NCI-H1105 treated with DMSO at 0.1 percent for 48 hours (cell line): Measurements from ENCODE around the gene CHST11.

ENCODE experiments used
- DNase-seq: peaks from one replicate; lab custom pipeline; 2025; lab: John Stamatoyannopoulos, UW

Gene CHST11

GRCh38 chr12:104482748-104483147 lies 26.0 kb downstream of the CHST11 start:
- no peak for DNase-seq

GRCh38 chr12:104484079-104484478 lies 27.3 kb downstream of the CHST11 start:
- no peak for DNase-seq

- DNase-seq, result no peak
Observed at GRCh38 chr12:104485651-104486362, 29.1 kb downstream of the CHST11 start.

- no peak for DNase-seq
Observed at GRCh38 chr12:104486363-104486750, 29.6 kb downstream of the CHST11 start.

GRCh38 chr12:104486943-104487819 lies 30.4 kb downstream of the CHST11 start:
- no peak for DNase-seq

GRCh38 chr12:104488374-104488773 lies 31.6 kb downstream of the CHST11 start:
- no peak for DNase-seq

GRCh38 chr12:104490186-104490585 lies 33.4 kb downstream of the CHST11 start:
- no peak for DNase-seq

- DNase-seq, result peak; percentile 83
Observed at GRCh38 chr12:104490850-104491249, 34.1 kb downstream of the CHST11 start.

- DNase-seq, result no peak
Observed at GRCh38 chr12:104493496-104493895, 36.7 kb downstream of the CHST11 start.

- DNase-seq, result no peak
Observed at GRCh38 chr12:104494137-104494792, 37.5 kb downstream of the CHST11 start.

GRCh38 chr12:104494793-104495158 lies 38.0 kb downstream of the CHST11 start:
- DNase-seq, result no peak

- no peak for DNase-seq
Observed at GRCh38 chr12:104495786-104496185, 39.0 kb downstream of the CHST11 start.

- DNase-seq, result no peak
Observed at GRCh38 chr12:104496336-104496735, 39.6 kb downstream of the CHST11 start.

- DNase-seq, result no peak
Observed at GRCh38 chr12:104498211-104498801, 41.6 kb downstream of the CHST11 start.

GRCh38 chr12:104499668-104500332 lies 43.1 kb downstream of the CHST11 start:
- no peak for DNase-seq

- DNase-seq, result no peak
Observed at GRCh38 chr12:104501115-104501514, 44.4 kb downstream of the CHST11 start.

- no peak for DNase-seq
Observed at GRCh38 chr12:104501660-104502059, 44.9 kb downstream of the CHST11 start.

GRCh38 chr12:104502217-104502616 lies 45.5 kb downstream of the CHST11 start:
- no peak for DNase-seq

GRCh38 chr12:104502638-104503037 lies 45.9 kb downstream of the CHST11 start:
- no peak for DNase-seq

- no peak for DNase-seq
Observed at GRCh38 chr12:104503191-104503590, 46.4 kb downstream of the CHST11 start.

- DNase-seq, result no peak
Observed at GRCh38 chr12:104504146-104504545, 47.4 kb downstream of the CHST11 start.
